ENCODE measurements around the gene CABYR.

GRCh38 chr18:24195296-24196053, 56.6 kb downstream of the CABYR start:
- no peak for TF ChIP-seq CTCF (IDR thresholded peaks at IDR 0.05; ENCODE audit: low read depth, low read length)
- TF ChIP-seq MYC (IDR thresholded peaks at IDR 0.05; ENCODE audit: low read depth, low read length): no peak
- TF ChIP-seq MAX (IDR thresholded peaks at IDR 0.05; ENCODE audit: low read depth, low read length): no peak
